HL-60/S4 treated with retinoic acid at 250 ng/mL for 4 days and 3 days (cell line): Measurements from ENCODE around the gene YY1.
"Not testable (repeated sequence)": the region's sequence is repeated elsewhere in the genome, so short reads cannot be mapped to it uniquely, and the experiment has no call there.

Source experiments
- in situ Hi-C: fragments of 300-500 bp; cut with MboI; formaldehyde crosslinking; loops from 2 replicates; pipeline ENCODE4 v1.7.0; 2022; ENCODE audit warnings: low sequenced_read_pairs

YY1 gene

GRCh38 chr14:100294213-100294962, 55.4 kb downstream of the YY1 start:
- in situ Hi-C loops = no loop called here

DNA sequence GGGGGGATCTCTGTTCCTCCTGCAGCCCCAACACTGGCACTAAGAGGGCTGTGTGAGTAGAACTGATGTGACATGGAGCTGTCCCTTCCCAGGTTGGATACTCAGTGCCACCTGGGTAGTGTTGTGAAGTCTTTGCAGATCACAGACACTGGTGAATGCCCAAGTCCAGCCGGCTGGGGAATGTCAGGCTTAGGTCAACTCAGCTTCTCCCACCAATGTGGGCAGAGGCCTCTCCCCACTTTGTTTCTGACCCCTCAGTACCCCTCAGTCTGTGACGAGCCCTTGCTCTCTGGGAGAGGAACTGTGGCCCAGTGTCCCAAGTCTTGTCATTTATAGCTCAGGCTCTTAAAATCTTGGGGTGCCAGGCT, 56.0 kb downstream of the YY1 start:
- in situ Hi-C loops = no loop called here

- in situ Hi-C loops = no loop called here
These were observed 56.6 kb downstream of the YY1 start for GRCh38 chr14:100295376-100296105.

- in situ Hi-C loops = no loop called here
These were observed 57.2 kb downstream of the YY1 start for GRCh38 chr14:100296106-100296651.

DNA sequence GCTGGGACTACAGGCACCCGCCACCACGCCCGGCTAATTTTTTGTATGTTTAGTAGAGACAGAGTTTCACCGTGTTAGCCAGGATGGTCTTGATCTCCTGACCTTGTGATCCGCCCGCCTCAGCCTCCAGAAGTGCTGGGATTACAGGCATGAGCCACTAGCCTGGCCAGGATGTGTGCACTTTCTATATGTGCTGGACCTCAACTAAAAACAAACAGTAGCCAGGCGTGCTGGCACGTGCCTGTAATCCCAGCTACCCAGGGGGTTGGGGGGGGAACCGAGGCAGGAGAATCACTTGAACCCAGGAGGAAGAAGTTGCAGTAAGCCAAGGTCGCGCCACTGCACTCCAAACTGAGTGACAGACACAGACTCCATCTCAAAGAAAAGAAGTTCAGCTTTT, 57.8 kb downstream of the YY1 start:
- in situ Hi-C loops = not testable (repeated sequence)

DNA sequence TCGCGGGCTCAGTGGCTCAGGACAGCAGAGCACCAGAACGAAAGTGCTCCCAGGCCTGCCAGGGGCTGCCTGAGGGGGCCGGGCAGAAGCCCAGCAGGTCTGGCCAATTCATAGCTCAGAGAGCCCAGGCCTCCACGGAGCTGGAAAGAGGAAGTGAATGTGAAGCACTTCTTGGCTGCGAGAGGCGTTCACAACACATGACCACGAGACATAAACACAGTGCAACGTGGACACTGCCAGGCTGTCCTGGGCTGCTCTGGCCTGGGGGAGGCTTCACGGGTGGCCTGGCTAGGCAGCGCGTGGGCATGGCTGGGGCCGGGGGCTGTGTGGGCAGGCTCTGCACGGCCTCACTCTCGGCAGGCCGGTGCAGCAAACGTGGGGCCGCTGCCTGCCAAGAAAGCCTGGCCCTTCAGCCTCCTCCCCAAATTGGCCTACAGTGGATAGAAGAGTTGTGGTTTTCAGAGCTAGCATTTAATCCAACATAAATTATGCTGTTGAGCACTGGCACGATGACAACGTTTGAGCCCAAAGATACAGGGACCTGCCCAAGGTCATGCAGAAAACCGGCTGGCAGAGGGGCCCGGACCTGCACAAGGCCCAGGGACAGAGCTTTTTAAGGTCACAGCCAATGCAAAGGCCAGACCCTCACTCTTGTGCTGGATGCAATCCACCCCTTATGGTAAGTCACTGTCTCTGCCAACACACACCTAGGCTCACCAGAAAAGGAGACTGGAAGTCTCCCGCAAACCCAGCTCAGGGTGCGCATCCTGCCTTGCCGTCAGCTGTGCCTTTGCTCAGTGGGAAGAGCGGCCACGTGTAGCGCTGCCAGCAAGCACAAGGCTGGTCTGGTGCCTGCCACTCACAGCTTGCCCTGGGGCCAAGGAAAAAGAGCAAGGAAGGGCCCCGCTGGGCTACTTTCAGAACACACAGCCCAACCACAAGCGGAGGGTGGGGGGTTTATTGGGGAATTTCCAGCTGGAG, 58.7 kb downstream of the YY1 start:
- in situ Hi-C loops = no loop called here

GRCh38 chr14:100298551-100299237, 59.8 kb downstream of the YY1 start:
- in situ Hi-C loops = no loop called here

DNA sequence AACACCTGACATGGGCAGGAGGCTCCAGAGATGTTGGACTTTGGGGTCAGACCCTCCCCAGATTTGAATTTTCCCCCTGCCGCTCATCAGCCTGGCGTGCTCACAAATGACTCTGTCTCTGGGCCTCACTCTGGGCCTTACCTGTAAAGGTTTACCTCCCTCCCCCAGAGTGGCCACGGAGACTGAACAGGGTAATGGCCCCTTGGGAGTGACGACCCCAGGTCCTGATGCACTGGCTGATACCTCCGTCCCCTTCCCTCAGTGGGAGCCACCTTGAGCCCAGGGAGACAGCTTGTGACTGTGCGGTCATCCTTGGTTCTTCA, 60.3 kb downstream of the YY1 start:
- in situ Hi-C loops = no loop called here

- in situ Hi-C loops = no loop called here
These were observed 63.7 kb downstream of the YY1 start for GRCh38 chr14:100302616-100303015.

GRCh38 chr14:100303179-100303578, 64.2 kb downstream of the YY1 start:
- in situ Hi-C loops = no loop called here

GRCh38 chr14:100303925-100304324, 65.0 kb downstream of the YY1 start:
- in situ Hi-C loops = no loop called here

GRCh38 chr14:100304825-100305323, 65.9 kb downstream of the YY1 start:
- in situ Hi-C loops = no loop called here

- in situ Hi-C loops = no loop called here
These were observed 66.6 kb downstream of the YY1 start for GRCh38 chr14:100305324-100306100.

DNA sequence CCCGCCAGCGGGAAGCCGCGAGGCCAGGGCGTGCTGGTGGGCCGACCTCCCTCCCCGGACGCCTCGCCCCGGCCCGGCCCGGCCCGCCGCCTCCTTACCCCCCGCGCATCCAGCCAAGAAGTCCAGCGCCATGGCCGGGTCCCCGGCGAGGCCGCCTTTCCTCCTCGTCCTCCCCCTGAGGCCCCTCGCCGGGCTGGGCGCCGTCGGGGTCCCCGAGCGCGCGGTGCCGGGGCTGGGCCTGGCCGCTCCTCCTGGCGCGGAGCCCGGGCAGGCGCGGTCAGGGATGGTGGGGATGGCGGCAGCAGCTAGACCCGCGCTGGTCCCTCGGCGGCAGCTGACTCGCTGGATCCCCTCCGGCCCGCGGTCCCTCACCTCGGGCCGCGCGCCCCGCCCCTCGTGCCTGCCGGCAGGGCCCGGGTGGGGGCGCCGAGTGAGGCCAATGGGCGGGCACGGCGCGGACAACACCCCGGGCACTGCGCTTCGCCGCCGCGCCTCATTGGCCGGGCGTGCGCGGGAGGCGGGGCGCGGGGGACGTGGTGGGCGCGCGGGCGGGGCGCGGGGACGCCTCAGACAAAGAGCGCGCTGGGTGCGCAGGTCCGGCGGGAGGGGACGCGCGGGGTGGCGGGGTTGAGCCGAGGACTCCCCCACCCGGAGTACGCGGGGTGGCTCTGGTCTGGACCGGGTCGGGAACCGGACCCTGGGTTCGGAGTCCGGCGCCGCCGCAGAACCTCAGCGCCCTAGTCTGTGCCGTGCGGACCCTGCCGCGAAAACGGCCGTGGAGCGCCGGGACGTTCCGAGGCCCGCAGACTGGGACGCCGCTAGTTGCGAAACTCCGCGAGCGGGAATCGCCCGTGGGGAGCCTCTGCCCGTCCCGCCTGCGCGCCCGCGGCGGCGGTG, 67.4 kb downstream of the YY1 start, which contains the start of gene SLC25A29:
Gene SLC25A29, minus strand, starts transcription at position 344 of the 897 bp plus-strand sequence. Its CDS starts 212 bp downstream, at position 132.
- in situ Hi-C loops = no loop called here

GRCh38 chr14:100306998-100307765, 68.2 kb downstream of the YY1 start:
- in situ Hi-C loops = no loop called here

GRCh38 chr14:100307766-100308426, 69.0 kb downstream of the YY1 start:
- in situ Hi-C loops = no loop called here

- in situ Hi-C loops = not testable (repeated sequence)
These were observed 69.5 kb downstream of the YY1 start for GRCh38 chr14:100308427-100308792.
